Upper lobe of left lung (tissue), 4 donors: ENCODE data around the gene CCDC57.

Experiments
- CTCF ChIP-seq, 6 experiments: fragments of 450-650 bp in 4 of 6; fragments of 200-600 bp in 2 of 6; sonication (generic) in 2 of 6; IDR thresholded peaks; one replicate each; pipeline ENCODE4 v1.5.1; 2016 to 2019; ENCODE audit warnings: antibody characterized with exemption in 6 of 6
- EP300 ChIP-seq, 4 donors: sonication (generic); formaldehyde crosslinking; IDR thresholded peaks; one replicate each; pipeline ENCODE4 v1.5.1; 2017; ENCODE audit warnings: antibody characterized with exemption in 4 of 4, control low read depth in 2 of 4
- POLR2A ChIP-seq, 4 donors: fragments of 450-650 bp; IDR thresholded peaks; one replicate each; pipeline ENCODE4 v1.5.1; 2016 to 2017; ENCODE audit warnings: antibody characterized with exemption in 4 of 4, mild to moderate bottlenecking in 2 of 4
- POLR2AphosphoS5 ChIP-seq, 2 donors: sonication (generic); formaldehyde crosslinking; IDR thresholded peaks; one replicate each; pipeline ENCODE4 v1.5.1; 2017; ENCODE audit warnings: antibody characterized with exemption in 2 of 2

GRCh38 chr17:82177761-82178498 is 34.7 kb downstream of the CCDC57 start:
- TF ChIP-seq POLR2AphosphoS5 (IDR thresholded peaks at IDR 0.05) = no peak
- no peak for TF ChIP-seq CTCF (IDR thresholded peaks at IDR 0.05)
- no peak for TF ChIP-seq POLR2A (IDR thresholded peaks at IDR 0.05)
- no peak for TF ChIP-seq EP300 (IDR thresholded peaks at IDR 0.05)
